GM12878 (cell line): ENCODE measurements around the gene PLEKHG4B. TPM values are rescaled to one million over a fixed set of nuclear protein-coding genes. Genes with fewer than 3 reads are reported as not detected.
"Not testable (repeated sequence)": the region's sequence is repeated elsewhere in the genome, so short reads cannot be mapped to it uniquely, and the experiment has no call there.

ENCODE experiments used
- ATAC-seq: fragments of 200-7000 bp; cut with Tn5 transposase; 3 replicates; pipeline ENCODE4 v1.9.1; 2020; ENCODE audit warnings: mild to moderate bottlenecking, moderate library complexity
- BruUV-seq: library from RNA; stranded (reverse); fragments of 400-500 nt; replicated peaks from 2 replicates; lab custom pipeline; 2021; lab: Mats Ljungman, UMichigan
- CTCF ChIA-PET: fragments of 300-600 bp; sonication (Branson Sonifier 250); formaldehyde crosslinking; extraction: SDS; loops from one replicate; lab custom pipeline; 2021; ENCODE audit warnings: inconsistent platforms; lab: Yijun Ruan, JAX
- POLR2A ChIA-PET: fragments of 350-600 bp; formaldehyde crosslinking; extraction: SDS; loops from one replicate; lab custom pipeline; 2021; ENCODE audit warnings: inconsistent platforms; lab: Charles Lee
- RAD21 ChIA-PET: fragments of 300-600 bp; sonication (Branson Sonifier 250); formaldehyde crosslinking; loops from one replicate; lab custom pipeline; 2023; ENCODE audit warnings: antibody characterized with exemption; ENCODE audit not compliant: unreplicated experiment; lab: Charles Lee
- SMC1A ChIA-PET: fragments of 300-600 bp; sonication (Branson Sonifier 250); formaldehyde crosslinking; loops from one replicate; lab custom pipeline; 2023; ENCODE audit not compliant: unreplicated experiment, uncharacterized antibody; lab: Charles Lee
- DNase-seq: peaks from one replicate; pipeline ENCODE4 v3.0.0-alpha.2; 2011; ENCODE audit warnings: low read depth, low spot score
- FAIRE-seq: peaks from 3 replicates; lab custom pipeline; 2011; peaks lifted over from hg19 to GRCh38; lab: Jason Lieb, UNC
- H2AFZ ChIP-seq: 2 replicates; pipeline ENCODE4 v1.6.0; 2011; ENCODE audit warnings: low read depth, low read length, control low read depth; ENCODE audit not compliant: control insufficient read depth
- H3K27ac ChIP-seq: 2 replicates; pipeline ENCODE4 v1.5.1; 2011; ENCODE audit warnings: control low read depth; ENCODE audit not compliant: control insufficient read depth, insufficient read depth
- H3K27me3 ChIP-seq, 2 experiments: replicated peaks in 1 of 2; 2 replicates each; pipeline versions ENCODE4 v1.6.0 to v1.6.1; 2011; ENCODE audit warnings: low read length in 1 of 2; ENCODE audit not compliant: control insufficient read depth in 2 of 2, insufficient read depth in 2 of 2
- H3K36me3 ChIP-seq, 2 experiments: 2 replicates each; pipeline ENCODE4 v1.5.1; 2011; ENCODE audit warnings: low read length in 1 of 2; ENCODE audit not compliant: control insufficient read depth in 2 of 2, insufficient read depth in 2 of 2
- H3K4me1 ChIP-seq: 2 replicates; pipeline ENCODE4 v1.6.1; 2011; ENCODE audit warnings: mild to moderate bottlenecking, low read length, moderate library complexity, mixed read lengths; ENCODE audit not compliant: control insufficient read depth, insufficient read depth
- H3K4me2 ChIP-seq: 2 replicates; pipeline ENCODE4 v1.6.0; 2011; ENCODE audit warnings: control low read depth; ENCODE audit not compliant: control insufficient read depth, insufficient read depth
- H3K4me3 ChIP-seq: fragments of 200-600 bp; sonication (generic); 2 replicates; pipeline ENCODE4 v1.5.1; 2016
- H3K79me2 ChIP-seq: 2 replicates; pipeline ENCODE4 v1.6.0; 2011; ENCODE audit warnings: low read length; ENCODE audit not compliant: control insufficient read depth, insufficient read depth
- H3K9ac ChIP-seq: 2 replicates; pipeline ENCODE4 v1.8.0; 2011; ENCODE audit warnings: low read length, control low read depth, mixed read lengths; ENCODE audit not compliant: control insufficient read depth, insufficient read depth
- H3K9me3 ChIP-seq: replicated peaks from 3 replicates; pipeline ENCODE4 v1.5.1; 2011; ENCODE audit warnings: mild to moderate bottlenecking, low read length; ENCODE audit not compliant: control insufficient read depth, insufficient read depth
- H4K20me1 ChIP-seq: 2 replicates; pipeline ENCODE4 v1.6.0; 2011; ENCODE audit not compliant: control insufficient read depth, insufficient read depth
- CHD1 ChIP-seq: IDR thresholded peaks from 2 replicates; pipeline ENCODE4 v1.6.1; 2012; ENCODE audit warnings: low read depth, low read length, improper control_type of control experiment
- ETV6 ChIP-seq, 2 experiments: fragments of 450-650 bp in 1 of 2; IDR thresholded peaks in 1 of 2; conservative IDR thresholded peaks in 1 of 2; 2 replicates each; pipeline ENCODE4 v1.6.1; 2014; ENCODE audit warnings: antibody characterized with exemption in 1 of 2, borderline replicate concordance in 1 of 2, low read depth in 1 of 2, mild to moderate bottlenecking in 1 of 2, moderate library complexity in 1 of 2
- NFIC ChIP-seq: IDR thresholded peaks from 2 replicates; pipeline ENCODE4 v1.6.1; 2012; ENCODE audit warnings: low read depth, mild to moderate bottlenecking, inconsistent platforms, low read length, moderate library complexity
- RUNX3 ChIP-seq: IDR thresholded peaks from 2 replicates; pipeline ENCODE4 v1.6.1; 2012; ENCODE audit warnings: low read length, inconsistent platforms
- SREBF1 ChIP-seq: IDR thresholded peaks from 2 replicates; pipeline ENCODE4 v1.6.1; 2012; ENCODE audit warnings: mild to moderate bottlenecking, low read length
- WRNIP1 ChIP-seq: IDR thresholded peaks from 2 replicates; pipeline ENCODE4 v1.6.1; 2011; ENCODE audit warnings: low read depth, low read length, improper control_type of control experiment, borderline replicate concordance
- WGBS: methylation state at CpG from one replicate; pipeline ENCODE4 v1.1.6; 2016; ENCODE audit warnings: low lambda C conversion rate; ENCODE audit not compliant: insufficient replicate concordance, insufficient coverage; ENCODE audit errors: missing lambda C conversion rate; 5-methylcytosine and 5-hydroxymethylcytosine counted together
- in situ Hi-C: fragments of 300-500 bp; cut with MboI; formaldehyde crosslinking; loops from 9 replicates; pipeline ENCODE4 v1.14.3; 2018; ENCODE audit warnings: mixed read lengths
- intact Hi-C: fragments of 100-400 bp; cut with micrococcal nuclease; formaldehyde crosslinking; loops from one replicate; pipeline ENCODE4 v1.14.2; 2022; ENCODE audit not compliant: unreplicated experiment
- polyA plus RNA-seq, 11 experiments: library from polyadenylated mRNA; depleted of rRNA in 4 of 11; unstranded in 6 of 11; stranded (reverse) in 5 of 11; fragments of >200 nt; fragmentation: Nextera tagmentation in 4 of 11; fragmentation: Illumina TruSeq in 1 of 11; extraction: Ambion mirVana in 4 of 11; extraction: Trizol in 1 of 11; gene quantifications; 1 replicate in 1 of 11; 2 replicates in 10 of 11; pipeline versions ENCODE4 v1.2.1 to v1.2.3, GENCODE V29; 2011 to 2016; ENCODE audit warnings: inconsistent platforms in 2 of 11, missing spikeins in 2 of 11, low read depth in 1 of 11
- total RNA-seq, 4 experiments: library from RNA; depleted of rRNA in 3 of 4; stranded (reverse); fragments of >200 nt in 3 of 4; fragmentation: Illumina TruSeq in 1 of 4; extraction: Trizol in 1 of 4; gene quantifications; 2 replicates each; pipeline versions ENCODE4 v1.2.1 to v1.2.3, GENCODE V29; 2013 to 2021

Gene PLEKHG4B
- total and polyA plus RNA-seq, 10 of the 15 experiments (the other 5 are each of a cell fraction or from before 2014, with no cell fraction given): under 0.01 to 0.05 (median 0.01) TPM; not detected in 6

DNA sequence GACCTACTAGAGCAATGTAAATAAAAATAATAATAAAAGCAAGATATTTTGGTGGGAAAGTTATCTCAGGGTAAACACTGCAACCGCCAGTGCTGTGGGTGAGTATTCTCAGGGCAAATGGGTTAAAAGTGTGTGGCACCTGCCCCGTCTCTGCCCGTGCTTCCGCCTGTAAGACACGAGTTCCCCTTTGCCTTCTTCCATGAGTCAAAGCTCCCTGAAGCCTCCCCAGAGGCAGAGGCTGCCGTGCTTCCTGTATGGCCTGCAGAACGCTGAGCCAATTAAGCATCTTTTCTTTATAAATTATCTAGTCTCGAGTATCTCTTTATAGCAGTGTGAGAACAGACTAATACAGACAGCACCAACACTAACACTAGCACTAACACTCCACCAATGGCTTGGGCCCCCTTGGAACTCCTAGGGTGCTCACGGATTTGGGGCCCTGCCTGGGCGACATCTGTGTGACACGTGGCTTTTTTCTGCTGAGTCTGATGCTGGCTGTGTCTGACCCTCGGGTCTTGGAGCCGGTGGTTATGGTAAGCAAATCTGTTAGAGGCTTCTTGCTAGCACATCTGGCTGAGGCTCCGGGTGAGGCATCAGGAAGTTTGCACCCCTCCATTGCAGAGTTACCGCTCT lies 10.6 kb downstream of the PLEKHG4B start:
- POLR2A ChIA-PET: no interaction called here

DNA sequence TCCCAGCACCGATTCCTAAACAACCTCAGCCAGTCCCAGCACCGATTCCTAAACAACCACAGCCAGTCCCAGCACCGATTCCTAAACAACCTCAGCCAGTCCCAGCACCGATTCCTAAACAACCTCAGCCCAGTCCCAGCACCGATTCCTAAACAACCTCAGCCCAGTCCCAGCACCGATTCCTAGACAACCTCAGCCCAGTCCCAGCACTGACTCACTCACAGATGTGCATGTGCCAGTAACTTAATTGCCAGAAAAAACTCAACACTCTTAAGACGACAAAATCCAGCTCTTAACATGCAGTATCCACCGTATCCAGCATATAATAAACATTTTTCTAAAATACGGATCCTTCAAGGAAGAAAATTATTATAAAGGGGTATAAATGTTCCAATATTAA lies 12.1 kb downstream of the PLEKHG4B start:
- POLR2A ChIA-PET, ATAC-seq, H3K4me3 ChIP-seq, BruUV-seq, DNase-seq, H4K20me1 ChIP-seq, RAD21 ChIA-PET, in situ Hi-C loops, intact Hi-C loops, SMC1A ChIA-PET, FAIRE-seq, H3K4me1 ChIP-seq, H3K27ac ChIP-seq, H3K36me3 ChIP-seq, H3K9ac ChIP-seq, CTCF ChIA-PET, H2AFZ ChIP-seq, H3K9me3 ChIP-seq, H3K27me3 ChIP-seq, H3K4me2 ChIP-seq, H3K79me2 ChIP-seq: not testable (repeated sequence)
- 38% methylated on average over 9 of the region's 9 CpGs for whole genome bisulfite sequencing

More for the DNA sequence above, 10.6 kb downstream of the PLEKHG4B start:
- RAD21 ChIA-PET: no interaction called here
- H2AFZ ChIP-seq: no peak overlapping the region
- BruUV-seq: no TSS peak
- CTCF ChIA-PET: no interaction called here
- H3K27ac ChIP-seq: no peak overlapping the region
- no peak for FAIRE-seq
- H3K36me3 ChIP-seq: no peaks in the 10 kb centered on the region
- no peak overlapping the region for H3K4me2 ChIP-seq
- 17% methylated on average over 15 of the region's 15 CpGs for WGBS
- intact Hi-C loops (no loop called here), in situ Hi-C loops (no loop called here)
- no peaks in the 10 kb centered on the region for H4K20me1 ChIP-seq
- no peak; the same call in 2 of the 3 replicates for ATAC-seq
- H3K9ac ChIP-seq: no peak overlapping the region
- TF ChIP-seq NFIC (no peak), RUNX3 (no peak), WRNIP1 (no peak), SREBF1 (no peak), ETV6 (conservative IDR thresholded peaks at IDR 0.05 in 1 of 2, IDR thresholded peaks at IDR 0.05 in 1 of 2; ENCODE audit: borderline replicate concordance in 1 of 2, low read depth in 1 of 2) (no peak), CHD1 (no peak)
- no peaks in the 10 kb centered on the region for H3K9me3 ChIP-seq
- peaks cover 0 to 1% of the 10 kb centered on the region in 2 experiments; a peak in 1 of 4 replicates for H3K27me3 ChIP-seq
- SMC1A ChIA-PET: no interaction called here
- no peak for DNase-seq
- H3K4me3 ChIP-seq: no peak overlapping the region
- no peaks in the 10 kb centered on the region for H3K79me2 ChIP-seq
- H3K4me1 ChIP-seq: no peaks in the 10 kb centered on the region
